Endothelial cell of umbilical vein (primary cell): ENCODE measurements around the gene CLDN9.
"Not testable (repeated sequence)": the region's sequence is repeated elsewhere in the genome, so short reads cannot be mapped to it uniquely, and the experiment has no call there.

Experiments
- CTCF ChIP-seq, 2 donors: IDR thresholded peaks; 1 replicate in 1 of 2; 2 replicates in 1 of 2; pipeline ENCODE4 v1.5.1; 2011; ENCODE audit warnings: low read length in 2 of 2, mild to moderate bottlenecking in 2 of 2, moderate library complexity in 2 of 2, control low read depth in 1 of 2, inconsistent platforms in 1 of 2, low read depth in 1 of 2; ENCODE audit not compliant: insufficient read depth in 1 of 2; ENCODE audit errors: extremely low read depth in 1 of 2
- GATA2 ChIP-seq: IDR thresholded peaks from 2 replicates; pipeline ENCODE4 v1.7.0; 2011; ENCODE audit warnings: low read depth, mild to moderate bottlenecking, moderate library complexity, mixed read lengths, low read length; ENCODE audit not compliant: insufficient read length, insufficient read depth
- JUN ChIP-seq: IDR thresholded peaks from 2 replicates; pipeline ENCODE4 v1.6.1; 2011; ENCODE audit warnings: borderline replicate concordance, low read depth; ENCODE audit not compliant: insufficient read length, insufficient read depth
- MAX ChIP-seq: IDR thresholded peaks from 2 replicates; pipeline ENCODE4 v1.6.1; 2011; ENCODE audit not compliant: insufficient read depth, insufficient read length
- MYC ChIP-seq: IDR thresholded peaks from one replicate; pipeline ENCODE4 v1.6.1; 2011; ENCODE audit warnings: mild to moderate bottlenecking, low read depth, low read length
- POLR2A ChIP-seq: IDR thresholded peaks from 2 replicates; pipeline ENCODE4 v1.6.1; 2012; ENCODE audit warnings: low read depth, mild to moderate bottlenecking, control low read depth, low read length
- POLR2AphosphoS5 ChIP-seq: IDR thresholded peaks from 2 replicates; pipeline ENCODE4 v1.6.1; 2012; ENCODE audit warnings: low read depth, mild to moderate bottlenecking, control low read depth, low read length, moderate library complexity; ENCODE audit not compliant: insufficient read depth

- TF ChIP-seq POLR2A; JUN; CTCF (IDR thresholded peaks at IDR 0.05; ENCODE audit: extremely low read depth in 1 of 2, insufficient read depth in 1 of 2, low read depth in 1 of 2, low read length in 2 of 2); MYC; MAX; POLR2AphosphoS5; GATA2: not testable (repeated sequence)
These were observed 40.6 kb downstream of the CLDN9 start for GRCh38 chr16:3053330-3053710.
